Measurements from ENCODE around the gene GABRG1. TPM values are rescaled to one million over a fixed set of nuclear protein-coding genes. Genes with fewer than 3 reads are reported as not detected.

The GABRG1 gene
- under 1 TPM in 1 of 2 donors, not detected in 1; 0.05 TPM for total RNA-seq
- long read RNA-seq, donor 1: 0 reads
- long read RNA-seq, donor 2: 0 reads

- DNase-seq (ENCODE audit: low spot score): peak; percentile 44
- intact Hi-C loops (cut with DNase I): no loop called here
These were observed at the start of gene GABRG1 for GRCh38 chr4:46123913-46124755. Gene GABRG1, minus strand, starts transcription at chr4:46124054. Its CDS starts 141 bp downstream, at chr4:46123913.

GRCh38 chr4:46146993-46147392 lies 23.1 kb upstream of the GABRG1 start:
- intact Hi-C loops (cut with DNase I): no loop called here
- no peak for DNase-seq (ENCODE audit: low spot score)

- DNase-seq (ENCODE audit: low spot score): no peak
- intact Hi-C loops (cut with DNase I): no loop called here
These were observed 7.7 kb upstream of the GABRG1 start for GRCh38 chr4:46131498-46132057.

GRCh38 chr4:46124773-46125413 lies 1.0 kb upstream of the GABRG1 start:
- intact Hi-C loops (cut with DNase I): no loop called here
- DNase-seq (ENCODE audit: low spot score): peak; percentile 46

- DNase-seq (ENCODE audit: low spot score): no peak
- intact Hi-C loops (cut with DNase I): no loop called here
These were observed 42.2 kb downstream of the GABRG1 start for GRCh38 chr4:46081674-46082073.

- intact Hi-C loops (cut with DNase I): no loop called here
- no peak for DNase-seq (ENCODE audit: low spot score)
These were observed 42.6 kb downstream of the GABRG1 start for GRCh38 chr4:46081248-46081647.

GRCh38 chr4:46073778-46074177 lies 50.1 kb downstream of the GABRG1 start:
- no peak for DNase-seq (ENCODE audit: low spot score)
- intact Hi-C loops (cut with DNase I): no loop called here

GRCh38 chr4:46051392-46051791 lies 72.5 kb downstream of the GABRG1 start:
- intact Hi-C loops (cut with DNase I): no loop called here
- DNase-seq (ENCODE audit: low spot score): no peak

GRCh38 chr4:46032056-46032455 lies 91.8 kb downstream of the GABRG1 start:
- intact Hi-C loops (cut with DNase I): no loop called here
- no peak for DNase-seq (ENCODE audit: low spot score)

- no peak for DNase-seq (ENCODE audit: low spot score)
- intact Hi-C loops (cut with DNase I): no loop called here
These were observed 107.5 kb downstream of the GABRG1 start for GRCh38 chr4:46016306-46016705.

GRCh38 chr4:45992728-45993127 lies 131.1 kb downstream of the GABRG1 start:
- intact Hi-C loops (cut with DNase I): no loop called here
- DNase-seq (ENCODE audit: low spot score): no peak

GRCh38 chr4:45989775-45990174 lies 134.1 kb downstream of the GABRG1 start:
- intact Hi-C loops (cut with DNase I): no loop called here
- DNase-seq (ENCODE audit: low spot score): no peak

GRCh38 chr4:45987858-45988257 lies 136.0 kb downstream of the GABRG1 start:
- no peak for DNase-seq (ENCODE audit: low spot score)
- intact Hi-C loops (cut with DNase I): no loop called here

All from posterior vena cava (tissue), 2 donors.